GM18907 (cell line): ENCODE results near the gene CCDC201.
"Not testable (repeated sequence)": the region's sequence is repeated elsewhere in the genome, so short reads cannot be mapped to it uniquely, and the experiment has no call there.

Experiments
- ATAC-seq: cut with Tn5 transposase; IDR thresholded peaks from one replicate; pipeline ENCODE4 v1.9.1; 2021; ENCODE audit warnings: mild to moderate bottlenecking, moderate library complexity; ENCODE audit not compliant: unreplicated experiment

CCDC201 gene

GRCh38 chr7:45817913-45818312 is 55.0 kb downstream of the CCDC201 start:
- ATAC-seq: not testable (repeated sequence)

- not testable (repeated sequence) for ATAC-seq
These were observed 55.9 kb downstream of the CCDC201 start for GRCh38 chr7:45817016-45817415.

- ATAC-seq: not testable (repeated sequence)
These were observed 58.4 kb downstream of the CCDC201 start for GRCh38 chr7:45814216-45815118.

GRCh38 chr7:45813771-45814170 is 59.1 kb downstream of the CCDC201 start:
- ATAC-seq: not testable (repeated sequence)

DNA sequence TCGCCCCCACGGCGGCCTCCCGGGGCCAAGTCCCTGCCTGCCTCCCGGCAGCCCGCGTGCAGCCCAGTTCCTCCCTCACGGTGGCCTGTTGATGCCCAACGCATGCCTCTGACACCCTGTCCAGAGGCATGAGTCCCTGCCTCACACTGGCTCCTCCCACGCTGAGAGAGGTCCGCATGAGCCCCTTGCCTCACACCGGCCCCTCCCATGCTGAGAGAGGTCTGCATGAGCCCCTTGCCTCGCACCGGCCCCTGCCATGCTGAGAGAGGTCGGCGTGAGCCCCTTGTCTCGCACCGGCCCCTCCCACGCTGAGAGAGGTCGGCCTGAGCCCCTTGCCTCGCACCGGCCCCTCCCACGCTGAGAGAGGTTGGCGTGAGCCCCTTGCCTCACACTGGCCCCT is 59.9 kb downstream of the CCDC201 start:
- no peak for ATAC-seq

DNA sequence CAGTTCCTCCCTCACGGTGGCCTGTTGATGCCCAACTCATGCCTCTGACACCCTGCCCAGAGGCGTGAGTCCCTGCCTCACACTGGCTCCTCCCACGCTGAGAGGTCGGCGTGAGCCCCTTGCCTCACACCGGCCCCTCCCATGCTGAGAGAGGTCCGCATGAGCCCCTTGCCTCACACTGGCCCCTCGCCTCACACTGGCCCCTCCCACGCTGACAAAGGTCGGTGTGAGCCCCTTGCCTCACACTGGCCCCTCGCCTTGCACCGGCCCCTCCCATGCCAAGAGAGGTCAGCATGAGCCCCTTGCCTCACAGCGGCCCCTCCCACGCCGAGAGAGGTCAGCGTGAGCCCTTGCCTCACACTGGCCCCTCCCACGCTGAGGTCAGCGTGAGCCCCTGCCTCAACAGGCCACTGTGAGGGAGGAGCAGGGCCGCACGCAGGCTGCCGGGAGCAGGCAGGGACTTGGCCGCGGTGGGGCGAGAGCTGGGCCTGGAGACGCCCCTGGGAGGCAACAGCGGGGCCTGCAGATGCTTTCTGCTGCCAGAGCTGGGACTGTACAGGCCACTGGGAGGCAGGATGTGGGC is 61.1 kb downstream of the CCDC201 start:
- not testable (repeated sequence) for ATAC-seq

- ATAC-seq: not testable (repeated sequence)
These were observed 62.4 kb downstream of the CCDC201 start for GRCh38 chr7:45810451-45811005.
